Sigmoid colon (tissue), 4 donors: Measurements from ENCODE around the gene CST6.

Source experiments
- EP300 ChIP-seq, 4 donors: sonication (generic); formaldehyde crosslinking; IDR thresholded peaks; one replicate each; pipeline ENCODE4 v1.6.1; 2017; ENCODE audit warnings: antibody characterized with exemption in 4 of 4
- POLR2A ChIP-seq, 2 donors: fragments of 450-650 bp; IDR thresholded peaks; one replicate each; pipeline ENCODE4 v1.6.1; 2016; ENCODE audit warnings: antibody characterized with exemption in 2 of 2, mild to moderate bottlenecking in 2 of 2, moderate library complexity in 2 of 2
- TF ChIP-seq, protein P1 (sequence below), 4 experiments: fragments of 450-650 bp in 3 of 4; fragments of 200-600 bp in 1 of 4; IDR thresholded peaks; one replicate each; pipeline ENCODE4 v1.5.1; 2016 to 2019; ENCODE audit warnings: antibody characterized with exemption in 4 of 4, mild to moderate bottlenecking in 3 of 4, moderate library complexity in 2 of 4

DNA sequence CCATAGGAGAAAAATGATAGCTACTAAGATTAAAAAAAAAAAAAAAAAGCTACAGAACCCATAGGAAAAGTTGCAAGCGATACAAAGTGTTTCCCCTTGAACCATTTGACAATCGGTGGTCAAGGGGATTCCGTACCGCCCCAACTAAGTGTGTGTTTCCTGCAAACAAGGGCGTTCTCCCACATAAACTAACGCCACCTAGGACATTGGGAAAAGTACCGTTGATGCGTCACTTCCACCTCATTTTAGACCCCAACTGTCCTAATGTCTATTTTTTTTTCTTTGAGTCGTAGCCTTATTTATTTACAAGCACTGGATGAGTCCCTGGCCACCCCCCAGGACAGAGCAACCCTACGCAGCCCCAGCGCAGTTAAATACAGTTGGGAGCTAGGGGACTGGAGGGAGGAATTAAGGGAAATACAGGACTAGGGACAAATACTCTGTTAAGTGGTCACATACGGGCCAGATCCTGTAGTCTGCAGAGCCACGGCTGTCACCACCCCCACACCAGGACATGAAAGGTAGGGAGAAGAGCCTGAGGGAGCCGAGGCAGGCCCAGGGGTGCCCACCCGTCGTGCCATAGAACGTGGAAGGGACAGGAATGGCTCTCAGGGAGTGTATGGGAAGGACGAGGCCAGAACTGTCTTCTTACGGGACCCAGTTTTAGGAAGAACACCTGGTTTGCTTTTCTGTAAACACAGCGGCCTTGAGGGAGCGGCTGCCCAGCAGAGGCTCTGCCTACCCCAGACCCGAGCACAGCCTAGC is 28.8 kb upstream of the CST6 start:
- TF ChIP-seq EP300 (IDR thresholded peaks at IDR 0.05), result no peak
- TF ChIP-seq, protein P1, sequence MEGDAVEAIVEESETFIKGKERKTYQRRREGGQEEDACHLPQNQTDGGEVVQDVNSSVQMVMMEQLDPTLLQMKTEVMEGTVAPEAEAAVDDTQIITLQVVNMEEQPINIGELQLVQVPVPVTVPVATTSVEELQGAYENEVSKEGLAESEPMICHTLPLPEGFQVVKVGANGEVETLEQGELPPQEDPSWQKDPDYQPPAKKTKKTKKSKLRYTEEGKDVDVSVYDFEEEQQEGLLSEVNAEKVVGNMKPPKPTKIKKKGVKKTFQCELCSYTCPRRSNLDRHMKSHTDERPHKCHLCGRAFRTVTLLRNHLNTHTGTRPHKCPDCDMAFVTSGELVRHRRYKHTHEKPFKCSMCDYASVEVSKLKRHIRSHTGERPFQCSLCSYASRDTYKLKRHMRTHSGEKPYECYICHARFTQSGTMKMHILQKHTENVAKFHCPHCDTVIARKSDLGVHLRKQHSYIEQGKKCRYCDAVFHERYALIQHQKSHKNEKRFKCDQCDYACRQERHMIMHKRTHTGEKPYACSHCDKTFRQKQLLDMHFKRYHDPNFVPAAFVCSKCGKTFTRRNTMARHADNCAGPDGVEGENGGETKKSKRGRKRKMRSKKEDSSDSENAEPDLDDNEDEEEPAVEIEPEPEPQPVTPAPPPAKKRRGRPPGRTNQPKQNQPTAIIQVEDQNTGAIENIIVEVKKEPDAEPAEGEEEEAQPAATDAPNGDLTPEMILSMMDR (IDR thresholded peaks at IDR 0.05), result no peak
- no peak for TF ChIP-seq POLR2A (IDR thresholded peaks at IDR 0.05)
